C1 segment of cervical spinal cord (tissue), 14 donors: Measurements from ENCODE around the gene UGT1A1.

Experiments
- DNase-seq, 14 donors: peaks; one replicate each; lab custom pipeline; 2025; lab: John Stamatoyannopoulos, UW

UGT1A1 gene

DNA sequence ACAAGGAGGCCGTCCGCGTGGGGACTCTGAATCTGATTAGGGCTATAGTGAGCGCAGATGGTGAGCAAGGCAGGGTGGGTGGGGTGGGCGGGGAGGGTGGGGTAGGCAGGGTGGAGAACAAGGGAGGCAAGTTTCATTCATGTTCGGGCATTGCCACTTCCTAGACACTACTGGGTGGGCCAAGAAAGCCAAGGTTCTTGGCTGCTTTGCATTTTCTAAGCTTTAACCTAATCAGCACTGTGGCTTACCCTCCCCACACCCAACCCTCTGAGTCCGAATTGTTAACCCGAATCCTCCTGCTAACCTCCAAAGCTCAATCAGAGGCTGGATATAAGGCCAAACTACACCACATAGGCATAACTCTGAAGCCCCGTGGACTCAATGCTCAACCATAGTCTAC, 36.2 kb downstream of the UGT1A1 start:
- DNase-seq = no peak

- DNase-seq = no peak
Measured at GRCh38 chr2:233798335-233799086, 38.4 kb downstream of the UGT1A1 start.

DNA sequence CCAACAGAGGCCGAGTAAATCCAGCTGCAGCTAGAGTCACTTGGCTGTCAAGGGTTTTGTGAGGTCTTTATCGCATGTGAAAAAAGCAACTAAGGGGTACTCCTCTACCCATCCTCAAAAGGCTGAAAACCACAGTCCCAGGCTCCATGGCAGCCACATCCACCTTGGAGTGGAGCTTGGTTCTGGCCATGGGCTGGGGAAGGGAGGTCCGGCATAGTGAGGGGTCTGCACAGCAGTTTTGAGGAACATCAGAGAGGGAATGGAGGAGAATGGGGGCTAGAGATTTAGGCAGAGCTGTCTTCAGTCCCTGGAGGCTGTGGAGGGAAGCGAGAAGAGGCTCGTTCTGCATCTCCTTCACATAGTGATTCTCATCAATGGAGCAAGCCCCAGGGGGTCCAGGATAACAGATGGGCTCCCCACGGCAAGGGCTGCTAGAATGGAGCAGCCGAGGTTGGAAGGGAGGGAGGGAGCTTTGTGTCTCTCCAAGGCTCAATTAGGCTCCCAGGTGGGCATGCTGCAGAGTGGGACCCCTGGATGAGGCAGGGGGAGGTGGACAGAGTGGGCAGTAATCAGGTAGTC, 39.1 kb downstream of the UGT1A1 start:
- no peak for DNase-seq

DNA sequence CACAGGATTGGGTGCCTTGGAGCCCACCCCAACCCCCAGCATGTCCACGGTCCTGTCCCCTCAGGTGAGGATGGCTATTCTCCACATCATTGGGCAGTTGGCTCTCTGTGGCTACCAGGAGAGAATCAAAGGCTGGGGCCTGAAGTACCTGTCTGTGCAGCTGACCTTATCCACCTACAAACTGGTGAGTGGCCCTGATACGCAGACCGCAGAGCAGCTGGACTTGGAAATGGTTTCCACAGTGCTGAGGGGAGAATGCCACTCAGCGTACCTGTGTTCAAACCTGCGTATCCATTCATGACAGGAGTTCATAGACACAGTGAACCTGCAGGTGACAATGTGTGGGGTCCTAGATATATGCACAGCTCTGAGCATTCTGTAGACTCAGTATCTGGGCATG, 39.6 kb downstream of the UGT1A1 start:
- DNase-seq = no peak

DNA sequence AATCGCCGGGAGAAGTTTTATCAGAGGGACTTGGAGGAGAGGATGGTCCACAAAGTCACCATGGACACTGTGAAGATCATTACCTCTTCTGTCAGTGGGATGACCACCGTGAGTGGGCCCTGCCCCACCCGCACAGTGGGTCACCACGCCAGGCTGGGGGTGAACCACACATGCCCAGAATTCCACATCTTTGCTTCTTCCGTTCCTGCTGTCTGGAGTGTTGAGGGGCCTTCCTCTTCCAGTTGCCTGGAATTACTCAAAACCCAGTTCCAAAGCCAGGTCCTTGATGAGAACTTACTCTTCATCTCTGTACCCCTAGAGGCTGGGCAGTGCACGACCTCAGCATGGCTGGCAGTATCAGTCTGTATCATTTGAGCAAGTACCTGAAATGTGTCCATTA, 40.1 kb downstream of the UGT1A1 start:
- no peak for DNase-seq

GRCh38 chr2:233801357-233802131, 41.5 kb downstream of the UGT1A1 start:
- DNase-seq = no peak

- no peak for DNase-seq
Measured at GRCh38 chr2:233802132-233802815, 42.2 kb downstream of the UGT1A1 start.

GRCh38 chr2:233803292-233803911, 43.3 kb downstream of the UGT1A1 start:
- DNase-seq = no peak

DNA sequence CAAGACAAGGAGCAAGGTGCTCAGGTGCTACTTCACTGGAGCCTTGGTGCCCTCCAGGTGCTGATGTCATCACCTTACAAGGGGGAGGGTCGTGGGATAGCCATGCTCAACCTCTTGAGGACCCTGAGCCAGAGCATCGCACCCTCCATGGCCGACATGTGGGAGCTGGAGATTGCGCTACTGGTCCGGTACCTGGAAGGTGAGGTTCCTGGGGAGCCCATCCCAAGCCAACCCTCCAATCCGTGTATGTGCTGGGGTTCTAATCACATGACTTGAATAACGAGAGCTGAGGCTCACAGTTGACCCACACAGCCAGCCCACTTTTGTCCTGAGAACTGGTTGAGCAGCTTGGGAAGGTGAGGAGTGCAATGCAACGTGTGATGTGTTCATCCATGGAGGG, 43.9 kb downstream of the UGT1A1 start:
- DNase-seq = no peak

- no peak for DNase-seq
Measured at GRCh38 chr2:233807215-233807865, 47.3 kb downstream of the UGT1A1 start.

DNA sequence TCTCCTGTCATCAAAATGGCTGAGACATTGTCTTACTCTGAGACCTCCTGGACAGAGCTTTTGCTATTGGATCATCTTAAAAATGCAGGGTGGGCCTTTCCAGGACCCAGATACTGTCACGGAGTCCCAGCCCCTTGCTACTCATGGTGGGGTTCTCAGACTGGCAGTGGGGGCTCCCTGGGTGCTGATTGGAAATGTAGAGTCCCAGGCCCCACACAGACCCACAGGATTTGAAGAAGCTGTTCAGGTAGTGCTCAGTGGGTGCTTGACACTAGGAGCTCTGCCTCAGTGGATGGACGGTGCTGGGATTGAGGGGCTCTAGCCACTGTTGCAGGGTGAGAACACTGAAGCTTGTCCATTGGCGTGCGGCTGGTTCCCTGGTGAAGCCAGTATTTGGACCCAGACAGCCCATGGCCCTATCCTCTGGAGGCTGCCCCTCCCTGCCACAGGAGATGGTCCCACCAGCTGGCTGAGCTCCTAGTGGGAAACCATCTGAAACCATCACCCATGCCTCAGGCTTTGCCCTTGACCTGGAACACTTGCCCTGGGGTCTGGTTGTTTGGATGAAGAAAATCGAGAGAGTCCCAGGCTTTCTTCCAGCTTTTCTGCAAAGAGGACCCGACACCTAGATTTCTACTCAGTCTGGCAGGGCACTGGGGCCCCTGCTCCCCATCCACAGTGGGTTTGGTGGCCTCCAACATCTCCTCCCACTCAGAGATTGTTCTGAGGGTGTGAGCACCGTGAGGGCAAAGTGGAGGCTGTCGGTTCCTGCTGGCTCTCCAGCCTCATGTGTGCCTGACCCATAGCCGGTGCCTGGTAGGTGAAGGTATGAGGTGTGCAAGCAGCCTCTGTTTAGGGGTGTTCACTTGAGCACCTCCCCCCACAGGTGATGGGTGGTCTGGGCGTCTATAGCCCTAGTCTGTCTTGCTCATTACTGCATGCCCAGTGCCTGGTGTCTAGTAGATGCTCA, 48.2 kb downstream of the UGT1A1 start:
- DNase-seq = no peak

DNA sequence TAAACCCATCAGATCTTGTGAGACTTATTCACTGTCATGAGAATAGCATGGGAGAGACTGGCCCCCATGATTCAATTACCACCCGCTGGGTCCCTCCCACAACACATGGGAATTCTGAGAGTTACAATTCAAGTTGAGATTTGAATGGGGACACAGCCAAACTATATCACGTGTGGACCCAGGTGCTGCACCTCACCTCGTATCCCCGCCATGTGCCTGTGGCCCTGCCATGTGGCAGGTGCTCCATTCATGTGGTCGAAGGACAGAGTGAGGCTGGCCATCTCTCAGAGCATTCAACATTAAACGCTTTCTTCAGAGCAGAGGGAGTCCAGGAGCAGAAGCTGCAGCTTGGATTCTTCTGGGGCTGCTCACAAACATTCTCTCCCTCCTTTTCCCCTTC, 50.3 kb downstream of the UGT1A1 start:
- no peak for DNase-seq

DNA sequence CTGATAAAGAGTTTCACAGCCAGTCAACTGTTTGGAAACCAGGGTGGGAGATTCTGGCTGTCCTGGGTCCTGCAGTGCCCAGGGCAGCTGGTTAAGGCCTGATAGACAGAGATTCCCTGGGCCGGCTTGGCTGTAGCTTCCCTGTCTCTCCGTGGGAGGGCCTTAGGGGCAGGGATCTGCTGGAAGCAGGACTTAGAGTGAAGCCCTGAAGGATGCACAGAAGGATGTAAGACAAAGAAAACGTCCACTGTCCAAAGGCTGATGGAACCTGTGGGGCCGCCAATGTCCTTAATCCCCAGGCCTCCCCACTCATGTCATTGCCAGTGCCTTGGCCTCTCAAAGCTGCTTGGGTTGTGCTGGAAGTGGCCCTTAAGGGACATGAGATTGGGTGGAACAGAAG, 51.0 kb downstream of the UGT1A1 start:
- no peak for DNase-seq

DNA sequence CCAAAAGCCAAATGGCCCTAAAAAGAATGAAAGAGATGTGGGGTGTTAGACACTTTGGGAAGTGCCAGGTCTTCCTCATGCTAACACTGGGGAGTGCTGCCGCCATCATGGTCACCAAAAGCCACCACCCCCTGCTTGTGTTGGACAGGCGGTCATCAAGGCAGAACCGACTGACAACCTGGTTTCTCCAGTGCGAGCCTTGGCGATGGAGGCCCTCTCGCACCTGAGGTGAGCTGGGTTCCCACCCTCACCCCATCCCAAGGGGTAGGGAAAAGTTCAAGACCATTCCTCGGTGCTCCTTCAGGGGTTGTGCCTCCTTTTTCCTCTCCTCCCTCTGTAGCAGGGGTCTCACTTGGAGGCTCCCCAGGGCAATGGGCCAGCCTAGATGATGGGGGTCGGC, 51.7 kb downstream of the UGT1A1 start:
- no peak for DNase-seq

DNA sequence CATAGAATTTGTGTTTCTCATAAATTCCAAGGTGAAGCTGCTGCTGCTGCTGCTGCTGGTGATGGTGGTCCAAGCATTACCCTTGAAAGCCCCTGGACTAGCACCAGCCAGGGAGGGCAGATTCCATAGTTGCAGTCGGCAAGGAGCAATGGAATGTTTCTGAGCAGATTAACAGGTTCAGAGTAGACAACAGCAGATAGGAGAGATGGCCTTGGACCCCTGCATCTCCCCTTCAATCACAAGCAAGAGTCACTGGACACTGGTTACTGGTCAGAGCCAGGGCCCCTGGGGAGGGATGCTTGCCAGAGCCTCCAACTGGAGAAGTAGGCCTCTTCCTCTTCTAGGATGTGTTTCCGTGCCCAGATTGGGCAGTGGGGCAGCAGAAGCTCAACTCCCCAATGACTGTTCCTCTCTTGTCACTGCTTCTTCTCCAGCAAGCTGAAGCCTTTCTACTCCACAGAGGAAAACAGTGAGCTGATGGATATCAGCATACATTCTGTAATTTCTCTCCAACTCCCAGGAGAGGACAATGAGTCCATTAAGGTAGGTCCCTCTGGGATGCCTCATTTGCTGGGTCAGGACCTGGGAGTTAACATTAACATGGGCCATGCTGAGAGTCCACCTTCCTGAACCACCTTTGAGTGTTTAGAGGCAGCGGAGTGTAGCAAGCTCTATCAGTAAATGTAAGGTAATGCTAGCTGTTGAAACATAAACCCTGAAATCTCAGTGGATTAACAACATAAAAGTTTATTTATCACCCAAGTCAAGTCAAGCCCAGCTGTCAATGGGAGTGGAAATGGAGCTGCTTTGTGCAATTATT, 53.4 kb downstream of the UGT1A1 start:
- DNase-seq = no peak

- no peak for DNase-seq
Measured at GRCh38 chr2:233814056-233814835, 54.2 kb downstream of the UGT1A1 start.

- no peak for DNase-seq
Measured at GRCh38 chr2:233815861-233816260, 55.8 kb downstream of the UGT1A1 start.

GRCh38 chr2:233816334-233816733, 56.3 kb downstream of the UGT1A1 start:
- no peak for DNase-seq
